ENCODE measurements around the gene ANKRD29. TPM values are rescaled to one million over a fixed set of nuclear protein-coding genes. Genes with fewer than 3 reads are reported as not detected.
A peak's percentile ranks its signal among the peaks of the same experiment; 100 is the strongest.
"Not testable (repeated sequence)": the region's sequence is repeated elsewhere in the genome, so short reads cannot be mapped to it uniquely, and the experiment has no call there.

The ANKRD29 gene
- total RNA-seq, 2 donors from 2014 or later: not detected

- ATAC-seq (replicated peaks in 1 of 2) (no peak), DNase-seq (no peak)
- no peak overlapping the region for H3K4me3 Mint-ChIP-seq
- no peak overlapping the region for H3K27ac Mint-ChIP-seq
- H3K27me3 Mint-ChIP-seq (ENCODE audit: low read depth): peaks cover 19% of the 10 kb centered on the region
- H3K36me3 Mint-ChIP-seq (ENCODE audit: insufficient read depth in 2 of 2): no peaks in the 10 kb centered on the region
- no peaks in the 10 kb centered on the region for H3K9me3 Mint-ChIP-seq
- no peaks in the 10 kb centered on the region for H3K4me1 Mint-ChIP-seq (ENCODE audit: low read depth)
These were observed 48.3 kb downstream of the ANKRD29 start for GRCh38 chr18:23614413-23614812.

- not testable (repeated sequence) for DNase-seq; H3K27ac Mint-ChIP-seq; H3K36me3 Mint-ChIP-seq (ENCODE audit: insufficient read depth in 2 of 2); H3K4me1 Mint-ChIP-seq (ENCODE audit: low read depth); ATAC-seq (replicated peaks in 1 of 2); H3K9me3 Mint-ChIP-seq; H3K4me3 Mint-ChIP-seq
- peaks cover 11% of the 10 kb centered on the region for H3K27me3 Mint-ChIP-seq (ENCODE audit: low read depth)
These were observed 49.6 kb downstream of the ANKRD29 start for GRCh38 chr18:23613091-23613475.

- no peaks in the 10 kb centered on the region for H3K36me3 Mint-ChIP-seq (ENCODE audit: insufficient read depth in 2 of 2)
- H3K27ac Mint-ChIP-seq: no peak overlapping the region
- peaks cover 6% of the 10 kb centered on the region for H3K27me3 Mint-ChIP-seq (ENCODE audit: low read depth)
- ATAC-seq (replicated peaks in 1 of 2) (no peak), DNase-seq (no peak)
- no peak overlapping the region for H3K4me3 Mint-ChIP-seq
- no peaks in the 10 kb centered on the region for H3K9me3 Mint-ChIP-seq
- no peaks in the 10 kb centered on the region for H3K4me1 Mint-ChIP-seq (ENCODE audit: low read depth)
These were observed 50.1 kb downstream of the ANKRD29 start for GRCh38 chr18:23612434-23613090.

- H3K27ac Mint-ChIP-seq: no peak overlapping the region
- no peaks in the 10 kb centered on the region for H3K36me3 Mint-ChIP-seq (ENCODE audit: insufficient read depth in 2 of 2)
- DNase-seq (no peak), ATAC-seq (replicated peaks in 1 of 2) (no peak)
- H3K9me3 Mint-ChIP-seq: no peaks in the 10 kb centered on the region
- no peaks in the 10 kb centered on the region for H3K27me3 Mint-ChIP-seq (ENCODE audit: low read depth)
- no peaks in the 10 kb centered on the region for H3K4me1 Mint-ChIP-seq (ENCODE audit: low read depth)
- H3K4me3 Mint-ChIP-seq: no peak overlapping the region
These were observed 53.2 kb downstream of the ANKRD29 start for GRCh38 chr18:23609390-23610023.

GRCh38 chr18:23608211-23608610, 54.5 kb downstream of the ANKRD29 start:
- no peaks in the 10 kb centered on the region for H3K36me3 Mint-ChIP-seq (ENCODE audit: insufficient read depth in 2 of 2)
- H3K27ac Mint-ChIP-seq: no peak overlapping the region
- no peaks in the 10 kb centered on the region for H3K9me3 Mint-ChIP-seq
- DNase-seq: no peak
- no peaks in the 10 kb centered on the region for H3K27me3 Mint-ChIP-seq (ENCODE audit: low read depth)
- ATAC-seq (replicated peaks in 1 of 2): no peak
- no peaks in the 10 kb centered on the region for H3K4me1 Mint-ChIP-seq (ENCODE audit: low read depth)
- H3K4me3 Mint-ChIP-seq: no peak overlapping the region

GRCh38 chr18:23605941-23606340, 56.8 kb downstream of the ANKRD29 start:
- no peaks in the 10 kb centered on the region for H3K9me3 Mint-ChIP-seq
- no peak overlapping the region for H3K27ac Mint-ChIP-seq
- ATAC-seq (replicated peaks in 1 of 2) (no peak), DNase-seq (no peak)
- H3K4me3 Mint-ChIP-seq: no peak overlapping the region
- no peaks in the 10 kb centered on the region for H3K4me1 Mint-ChIP-seq (ENCODE audit: low read depth)
- H3K36me3 Mint-ChIP-seq (ENCODE audit: insufficient read depth in 2 of 2): no peaks in the 10 kb centered on the region
- H3K27me3 Mint-ChIP-seq (ENCODE audit: low read depth): no peaks in the 10 kb centered on the region

GRCh38 chr18:23599809-23600208, 62.9 kb downstream of the ANKRD29 start:
- no peak overlapping the region for H3K4me3 Mint-ChIP-seq
- no peaks in the 10 kb centered on the region for H3K36me3 Mint-ChIP-seq (ENCODE audit: insufficient read depth in 2 of 2)
- no peaks in the 10 kb centered on the region for H3K4me1 Mint-ChIP-seq (ENCODE audit: low read depth)
- DNase-seq (no peak), ATAC-seq (replicated peaks in 1 of 2) (no peak)
- no peaks in the 10 kb centered on the region for H3K27me3 Mint-ChIP-seq (ENCODE audit: low read depth)
- no peak overlapping the region for H3K27ac Mint-ChIP-seq
- H3K9me3 Mint-ChIP-seq: no peaks in the 10 kb centered on the region

GRCh38 chr18:23596183-23596582, 66.5 kb downstream of the ANKRD29 start:
- H3K36me3 Mint-ChIP-seq (ENCODE audit: insufficient read depth in 2 of 2): peaks cover 0 to 3% of the 10 kb centered on the region in 2 donors
- ATAC-seq (replicated peaks in 1 of 2) (no peak), DNase-seq (no peak)
- no peaks in the 10 kb centered on the region for H3K27me3 Mint-ChIP-seq (ENCODE audit: low read depth)
- peaks cover 8% of the 10 kb centered on the region for H3K4me1 Mint-ChIP-seq (ENCODE audit: low read depth)
- H3K4me3 Mint-ChIP-seq: no peak overlapping the region
- H3K27ac Mint-ChIP-seq: no peak overlapping the region
- H3K9me3 Mint-ChIP-seq: peaks cover 0 to 2% of the 10 kb centered on the region in 2 donors

GRCh38 chr18:23595591-23595990, 67.1 kb downstream of the ANKRD29 start:
- Mint-ChIP-seq H3K4me1 (ENCODE audit: low read depth) (peaks cover 8% of the 10 kb centered on the region), H3K27ac (no peak overlapping the region), H3K4me3 (no peak overlapping the region), H3K36me3 (ENCODE audit: insufficient read depth in 2 of 2) (peaks cover 0 to 3% of the 10 kb centered on the region in 2 donors), H3K27me3 (ENCODE audit: low read depth) (no peaks in the 10 kb centered on the region), H3K9me3 (peaks cover 0 to 2% of the 10 kb centered on the region in 2 donors)
- no peak for ATAC-seq (replicated peaks in 1 of 2)
- DNase-seq: no peak

GRCh38 chr18:23593720-23594119, 69.0 kb downstream of the ANKRD29 start:
- DNase-seq: no peak
- Mint-ChIP-seq H3K4me1 (ENCODE audit: low read depth) (peaks cover 8% of the 10 kb centered on the region), H3K4me3 (peak overlapping the region in 1 of 2 donors; percentile 47), H3K9me3 (peaks cover 0 to 2% of the 10 kb centered on the region in 2 donors), H3K36me3 (ENCODE audit: insufficient read depth in 2 of 2) (peaks cover 0 to 3% of the 10 kb centered on the region in 2 donors), H3K27me3 (ENCODE audit: low read depth) (no peaks in the 10 kb centered on the region), H3K27ac (peak overlapping the region; percentile 11)
- ATAC-seq (replicated peaks in 1 of 2): peak; percentile 49 to 91

GRCh38 chr18:23592911-23593310, 69.8 kb downstream of the ANKRD29 start:
- H3K36me3 Mint-ChIP-seq (ENCODE audit: insufficient read depth in 2 of 2): peaks cover 0 to 3% of the 10 kb centered on the region in 2 donors
- no peak for ATAC-seq (replicated peaks in 1 of 2)
- peaks cover 8% of the 10 kb centered on the region for H3K4me1 Mint-ChIP-seq (ENCODE audit: low read depth)
- no peak overlapping the region for H3K4me3 Mint-ChIP-seq
- no peaks in the 10 kb centered on the region for H3K27me3 Mint-ChIP-seq (ENCODE audit: low read depth)
- no peak overlapping the region for H3K27ac Mint-ChIP-seq
- DNase-seq: no peak
- H3K9me3 Mint-ChIP-seq: peaks cover 0 to 2% of the 10 kb centered on the region in 2 donors

- Mint-ChIP-seq H3K4me1 (ENCODE audit: low read depth) (peaks cover 17% of the 10 kb centered on the region), H3K36me3 (ENCODE audit: insufficient read depth in 2 of 2) (peaks cover 0 to 3% of the 10 kb centered on the region in 2 donors), H3K27ac (no peak overlapping the region), H3K9me3 (peaks cover 0 to 2% of the 10 kb centered on the region in 2 donors), H3K27me3 (ENCODE audit: low read depth) (no peaks in the 10 kb centered on the region), H3K4me3 (no peak overlapping the region)
- ATAC-seq (replicated peaks in 1 of 2) (no peak), DNase-seq (no peak)
These were observed 71.7 kb downstream of the ANKRD29 start for GRCh38 chr18:23591011-23591410.

- Mint-ChIP-seq H3K27me3 (ENCODE audit: low read depth) (no peaks in the 10 kb centered on the region), H3K36me3 (ENCODE audit: insufficient read depth in 2 of 2) (peaks cover 0 to 3% of the 10 kb centered on the region in 2 donors), H3K4me1 (ENCODE audit: low read depth) (peaks cover 32% of the 10 kb centered on the region), H3K27ac (no peak overlapping the region), H3K9me3 (peaks cover 0 to 2% of the 10 kb centered on the region in 2 donors), H3K4me3 (no peak overlapping the region)
- ATAC-seq (replicated peaks in 1 of 2): no peak
- DNase-seq: no peak
These were observed 73.7 kb downstream of the ANKRD29 start for GRCh38 chr18:23588836-23589560.
